ENCODE results near the gene CRNN.

Gene CRNN

GRCh38 chr1:152413909-152414308 is at the start of gene CRNN:
Gene CRNN, minus strand, starts transcription at chr1:152414263. Its CDS starts 2,030 bp downstream, at chr1:152412233.
- no peak for DNase-seq

GRCh38 chr1:152462636-152463035 is 48.6 kb upstream of the CRNN start:
- no peak for DNase-seq

- peak; percentile 5 for DNase-seq
Measured at GRCh38 chr1:152461544-152461943, 47.5 kb upstream of the CRNN start.

- DNase-seq, result no peak
Measured at GRCh38 chr1:152460529-152460899, 46.5 kb upstream of the CRNN start.

- DNase-seq, result peak; percentile 32
Measured at GRCh38 chr1:152459596-152460528, 45.8 kb upstream of the CRNN start.

- peak; percentile 56 for DNase-seq
Measured at GRCh38 chr1:152458384-152459185, 44.5 kb upstream of the CRNN start.

- DNase-seq, result no peak
Measured at GRCh38 chr1:152457561-152457960, 43.5 kb upstream of the CRNN start.

- no peak for DNase-seq
Measured at GRCh38 chr1:152457071-152457470, 43.0 kb upstream of the CRNN start.

GRCh38 chr1:152451254-152451653 is 37.2 kb upstream of the CRNN start:
- DNase-seq, result no peak

GRCh38 chr1:152449661-152450060 is 35.6 kb upstream of the CRNN start:
- no peak for DNase-seq

GRCh38 chr1:152448496-152448895 is 34.4 kb upstream of the CRNN start:
- no peak for DNase-seq

- DNase-seq, result no peak
Measured at GRCh38 chr1:152448095-152448494, 34.0 kb upstream of the CRNN start.

- DNase-seq, result no peak
Measured at GRCh38 chr1:152447484-152447883, 33.4 kb upstream of the CRNN start.

- no peak for DNase-seq
Measured at GRCh38 chr1:152444045-152444444, 30.0 kb upstream of the CRNN start.

- DNase-seq, result no peak
Measured at GRCh38 chr1:152442765-152443164, 28.7 kb upstream of the CRNN start.

- DNase-seq, result no peak
Measured at GRCh38 chr1:152442301-152442700, 28.2 kb upstream of the CRNN start.

- DNase-seq, result no peak
Measured at GRCh38 chr1:152441756-152442155, 27.7 kb upstream of the CRNN start.

GRCh38 chr1:152440635-152441471 is 26.8 kb upstream of the CRNN start:
- peak; percentile 46 for DNase-seq

- DNase-seq, result no peak
Measured at GRCh38 chr1:152436593-152437496, 22.8 kb upstream of the CRNN start.

- no peak for DNase-seq
Measured at GRCh38 chr1:152427458-152427857, 13.4 kb upstream of the CRNN start.

- DNase-seq, result no peak
Measured at GRCh38 chr1:152426731-152427130, 12.7 kb upstream of the CRNN start.

- no peak for DNase-seq
Measured at GRCh38 chr1:152419917-152420316, 5.9 kb upstream of the CRNN start.

Data from NCI-H1105 (cell line).